Measurements from ENCODE around the gene MLIP.
"Not testable (repeated sequence)": the region's sequence is repeated elsewhere in the genome, so short reads cannot be mapped to it uniquely, and the experiment has no call there.

The MLIP gene

GRCh38 chr6:54192993-54193392, 81.8 kb downstream of the MLIP start:
- no peak for DNase-seq (ENCODE audit: low read depth)
- no peak overlapping the region for H3K4me3 ChIP-seq (replicated peaks; ENCODE audit: low read depth, low read length)
- no peak for TF ChIP-seq CTCF (IDR thresholded peaks at IDR 0.05; ENCODE audit: low read length, missing control alignments)

DNA sequence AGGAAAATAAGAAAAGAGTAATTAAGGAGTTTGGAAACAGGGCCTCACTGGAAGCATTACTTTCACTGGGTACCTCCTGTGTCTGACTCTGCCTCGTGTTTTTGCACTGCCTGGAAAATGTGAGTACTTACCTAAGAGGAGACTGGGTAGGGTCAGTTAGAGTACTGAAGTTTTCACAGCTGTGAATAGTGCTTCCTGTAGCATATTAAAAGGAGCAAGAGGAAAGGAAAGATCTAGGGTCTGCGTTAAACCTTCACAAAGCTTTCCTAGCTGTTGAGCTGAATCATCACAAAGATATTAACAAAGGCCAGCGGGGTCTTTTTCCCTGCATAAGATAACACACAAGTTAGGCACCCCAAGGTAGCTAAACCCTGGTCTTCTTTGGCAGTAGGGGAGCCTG, 82.3 kb downstream of the MLIP start:
- DNase-seq (ENCODE audit: low read depth), result no peak
- H3K4me3 ChIP-seq (replicated peaks; ENCODE audit: low read depth, low read length), result no peak overlapping the region
- no peak for TF ChIP-seq CTCF (IDR thresholded peaks at IDR 0.05; ENCODE audit: low read length, missing control alignments)

DNA sequence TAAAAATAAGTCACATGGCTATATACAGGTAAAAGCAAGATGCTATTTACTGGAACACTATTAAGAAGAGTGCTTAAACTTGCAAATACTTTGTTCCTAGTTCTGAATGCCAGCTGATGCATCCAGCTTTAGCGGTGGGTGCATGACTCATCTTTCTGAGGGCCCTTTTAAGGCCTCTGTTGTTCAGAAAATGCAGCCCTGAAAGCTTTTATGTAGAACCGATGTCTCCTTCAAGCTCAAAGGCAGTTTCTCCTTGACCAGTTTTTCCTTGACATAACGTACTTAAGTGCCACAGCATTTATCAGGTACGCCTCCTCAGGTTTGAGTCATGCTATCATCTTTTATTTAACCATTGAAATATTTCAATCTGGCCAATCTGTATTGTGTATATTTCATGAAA, 82.8 kb downstream of the MLIP start:
- peak; percentile 54 for DNase-seq (ENCODE audit: low read depth)
- no peak for TF ChIP-seq CTCF (IDR thresholded peaks at IDR 0.05; ENCODE audit: low read length, missing control alignments)
- no peak overlapping the region for H3K4me3 ChIP-seq (replicated peaks; ENCODE audit: low read depth, low read length)

GRCh38 chr6:54195637-54196036, 84.4 kb downstream of the MLIP start:
- no peak for TF ChIP-seq CTCF (IDR thresholded peaks at IDR 0.05; ENCODE audit: low read length, missing control alignments)
- no peak overlapping the region for H3K4me3 ChIP-seq (replicated peaks; ENCODE audit: low read depth, low read length)
- no peak for DNase-seq (ENCODE audit: low read depth)

- DNase-seq (ENCODE audit: low read depth), result no peak
- TF ChIP-seq CTCF (IDR thresholded peaks at IDR 0.05; ENCODE audit: low read length, missing control alignments), result no peak
- no peak overlapping the region for H3K4me3 ChIP-seq (replicated peaks; ENCODE audit: low read depth, low read length)
These were observed 85.7 kb downstream of the MLIP start for GRCh38 chr6:54196905-54197304.

DNA sequence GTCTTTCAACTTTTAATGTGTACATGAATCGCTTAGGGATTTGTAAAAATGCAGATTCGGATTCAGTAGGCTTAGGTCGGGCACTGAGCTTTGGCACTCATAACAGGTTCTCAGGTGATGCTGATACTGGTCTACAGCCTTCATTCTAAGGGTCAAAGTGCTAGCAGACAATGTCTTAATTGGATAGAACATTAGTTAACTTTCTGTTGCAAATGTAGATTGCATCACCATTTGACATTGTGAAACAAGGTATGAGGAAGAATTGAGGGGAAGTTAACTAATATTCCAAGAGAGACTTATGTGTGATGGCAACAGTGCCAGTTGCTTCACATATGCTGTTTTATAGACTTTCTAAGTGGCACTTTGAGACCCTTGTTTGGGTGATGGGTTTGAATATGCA, 86.9 kb downstream of the MLIP start:
- H3K4me3 ChIP-seq (replicated peaks; ENCODE audit: low read depth, low read length), result no peak overlapping the region
- peak; percentile 33 for DNase-seq (ENCODE audit: low read depth)
- no peak for TF ChIP-seq CTCF (IDR thresholded peaks at IDR 0.05; ENCODE audit: low read length, missing control alignments)

DNA sequence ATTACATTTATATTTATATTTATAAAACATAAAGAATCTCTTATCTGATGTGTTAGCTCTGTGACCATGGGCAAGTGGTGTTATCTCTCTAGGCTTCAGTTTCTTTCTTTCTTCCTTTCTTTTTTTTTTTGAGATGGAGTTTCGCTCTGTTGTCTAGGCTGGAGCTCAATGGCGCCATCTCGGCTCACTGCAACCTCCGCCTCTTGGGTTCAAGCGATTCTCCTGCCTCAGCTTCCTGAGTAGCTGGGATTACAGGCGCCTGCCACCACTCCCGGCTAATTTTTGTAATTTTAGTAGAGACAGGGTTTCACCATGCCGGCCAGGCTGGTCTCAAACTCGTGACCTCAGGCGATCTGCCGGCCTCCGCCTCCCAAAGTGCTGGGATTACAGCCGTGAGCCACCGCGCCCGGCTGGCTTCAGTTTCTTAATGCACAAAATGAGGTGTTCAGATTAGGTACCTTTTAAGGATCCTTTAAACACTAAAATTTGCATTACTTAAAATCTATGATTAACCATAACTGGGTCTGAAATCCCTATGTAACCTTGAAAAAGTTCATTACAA, 92.3 kb downstream of the MLIP start:
- DNase-seq (ENCODE audit: low read depth); H3K4me3 ChIP-seq (replicated peaks; ENCODE audit: low read depth, low read length): not testable (repeated sequence)
